Umbilical cord (tissue), 2 donors: Measurements from ENCODE around the gene OR2B6. TPM values are rescaled to one million over a fixed set of nuclear protein-coding genes. Genes with fewer than 3 reads are reported as not detected.
"Not testable (repeated sequence)": the region's sequence is repeated elsewhere in the genome, so short reads cannot be mapped to it uniquely, and the experiment has no call there.

ENCODE experiments used
- DNase-seq: peaks from one replicate; pipeline ENCODE4 v3.0.0-alpha.2; 2015; ENCODE audit warnings: low spot score
- total RNA-seq: library from RNA; depleted of rRNA; stranded (reverse); fragments of >200 nt; gene quantifications from one replicate; pipeline ENCODE4 v1.2.3, GENCODE V29; 2014; ENCODE audit warnings: low replicate concordance; ENCODE audit not compliant: insufficient read depth

The OR2B6 gene
- total RNA-seq = not detected

DNA sequence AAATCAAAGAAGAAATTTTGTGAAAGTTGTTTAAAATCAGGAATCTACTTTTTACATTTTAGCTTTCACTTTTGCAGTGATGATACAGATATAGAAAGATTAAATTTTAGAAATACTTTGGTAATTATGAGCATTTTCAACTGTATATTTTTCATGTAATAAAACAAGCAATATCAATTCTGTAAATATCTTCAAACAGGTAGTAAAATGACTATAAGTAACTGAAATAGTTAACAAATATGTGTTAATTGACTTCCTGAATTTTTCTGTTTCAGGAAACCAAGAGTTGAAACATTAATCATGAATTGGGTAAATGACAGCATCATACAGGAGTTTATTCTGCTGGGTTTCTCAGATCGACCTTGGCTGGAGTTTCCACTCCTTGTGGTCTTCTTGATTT, at the start of gene OR2B6:
OR2B6 (plus strand) TSS at position 301 of the 400 bp plus-strand sequence; CDS start at position 301, 0 bp downstream.
- DNase-seq = no peak

DNA sequence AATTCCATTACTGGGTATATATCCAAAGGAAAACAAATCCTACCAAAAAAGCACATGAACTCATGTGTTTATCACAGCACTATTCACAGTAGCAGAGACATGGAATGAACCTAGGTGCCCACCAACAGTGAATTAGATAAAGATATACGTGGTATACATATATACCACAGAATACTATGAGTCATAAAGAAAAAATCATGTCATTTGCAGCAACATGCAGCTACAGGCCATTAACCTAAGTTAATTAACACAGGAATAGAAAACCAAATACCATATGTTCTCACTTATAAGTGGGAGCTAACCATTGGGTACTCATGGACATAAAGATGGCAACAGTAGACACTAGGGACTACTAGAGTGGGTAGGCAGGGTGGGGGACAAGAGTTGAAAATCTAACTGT, 49.0 kb upstream of the OR2B6 start:
- no peak for DNase-seq

DNA sequence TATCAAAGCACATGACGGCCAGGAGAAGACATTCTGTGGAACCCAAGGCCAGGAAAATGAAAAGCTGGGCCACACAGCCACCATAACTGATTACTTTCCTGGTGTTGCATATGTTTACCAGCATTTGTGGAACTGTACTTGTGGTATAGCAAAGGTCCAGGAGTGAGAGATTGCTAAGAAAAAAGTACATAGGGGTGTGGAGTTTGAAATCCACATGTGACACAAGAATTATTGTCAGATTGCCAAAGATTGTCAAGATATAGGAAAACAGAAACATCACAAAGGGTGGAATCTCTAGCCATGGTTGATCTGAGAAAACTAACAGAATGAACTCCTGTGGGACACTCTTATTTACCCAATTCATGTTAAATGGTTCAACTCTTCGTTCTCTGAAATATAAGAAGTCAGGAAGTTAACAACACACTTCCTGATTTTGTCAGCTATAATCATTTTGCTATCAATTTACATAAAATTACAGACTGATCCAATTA, 45.0 kb upstream of the OR2B6 start, which contains the start of gene OR2B2:
OR2B2 (minus strand) TSS at position 441 of the 491 bp plus-strand sequence; CDS start at position 364, 77 bp downstream.
- DNase-seq = no peak

DNA sequence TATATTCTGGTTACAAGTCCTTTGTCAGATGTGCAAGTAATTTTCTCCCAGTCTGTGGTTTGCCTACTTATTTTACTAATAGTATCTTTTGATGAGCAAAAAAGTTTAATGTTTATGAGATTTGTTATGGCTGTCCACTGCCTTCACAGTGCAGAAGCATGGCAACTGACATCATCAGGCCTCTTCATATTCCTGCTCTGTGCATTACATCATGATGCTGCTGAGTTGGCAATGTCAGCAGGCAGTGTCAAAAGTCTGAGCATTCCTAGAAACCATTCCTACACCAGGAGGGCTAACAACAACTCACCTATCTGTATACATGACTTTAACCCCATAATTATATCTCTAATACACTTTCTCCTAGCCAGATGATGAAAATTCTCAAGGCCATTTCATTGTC, 34.1 kb upstream of the OR2B6 start:
- DNase-seq = no peak

DNA sequence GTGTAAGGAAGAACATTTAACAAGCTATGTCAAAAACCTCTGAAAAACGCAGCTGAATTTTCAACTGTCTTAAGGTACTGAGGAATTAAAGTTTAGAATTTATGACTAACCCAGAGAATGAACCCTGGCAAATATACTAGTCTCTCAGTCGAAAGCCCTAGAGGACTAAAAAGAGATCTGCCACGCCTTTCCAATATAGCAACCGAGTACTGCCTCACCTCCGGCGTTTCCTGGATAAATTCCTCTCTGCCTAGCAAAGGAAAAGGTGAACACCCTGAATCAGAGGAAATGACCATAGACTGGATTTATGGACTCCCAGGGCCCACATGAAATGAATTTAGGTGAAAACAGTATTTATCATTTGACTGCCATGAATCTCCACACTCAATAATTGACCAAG, 32.9 kb upstream of the OR2B6 start:
- no peak for DNase-seq

DNA sequence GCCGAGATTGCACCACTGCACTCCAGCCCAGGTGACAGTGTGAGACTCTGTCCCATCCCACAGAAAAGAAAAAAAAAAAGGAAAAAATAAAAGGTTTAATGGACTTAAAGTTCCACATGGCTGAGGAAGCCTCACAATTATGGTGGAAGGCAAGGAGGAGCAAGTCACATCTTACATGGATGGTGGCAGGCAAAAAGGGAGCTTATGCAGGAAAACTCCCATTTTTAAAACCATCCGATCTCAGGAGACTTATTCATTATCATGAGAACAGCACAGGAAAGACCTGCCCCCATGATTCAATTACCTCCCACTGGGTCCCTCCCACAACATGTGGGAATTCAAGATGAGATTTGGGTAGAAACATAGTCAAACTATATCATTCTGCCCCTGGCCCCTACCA, 29.0 kb upstream of the OR2B6 start:
- not testable (repeated sequence) for DNase-seq

DNA sequence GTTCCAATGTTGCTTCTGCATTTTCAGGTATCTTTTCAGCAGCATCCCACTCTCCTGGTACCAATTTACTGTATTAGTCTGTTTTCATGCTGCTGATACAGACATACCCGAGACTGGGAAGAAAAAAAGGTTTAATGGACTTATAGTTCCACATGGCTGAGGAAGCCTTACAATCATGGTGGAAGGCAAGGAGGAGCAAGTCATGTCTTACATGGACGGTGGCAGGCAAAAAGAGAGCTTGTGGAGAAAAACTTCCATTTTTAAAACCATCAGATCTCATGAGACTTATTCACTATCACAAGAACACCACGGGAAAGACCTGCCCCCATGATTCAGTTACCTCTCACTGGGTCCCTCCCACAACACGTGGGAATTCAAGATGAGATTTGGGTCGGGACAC, 27.1 kb upstream of the OR2B6 start:
- DNase-seq = not testable (repeated sequence)

DNA sequence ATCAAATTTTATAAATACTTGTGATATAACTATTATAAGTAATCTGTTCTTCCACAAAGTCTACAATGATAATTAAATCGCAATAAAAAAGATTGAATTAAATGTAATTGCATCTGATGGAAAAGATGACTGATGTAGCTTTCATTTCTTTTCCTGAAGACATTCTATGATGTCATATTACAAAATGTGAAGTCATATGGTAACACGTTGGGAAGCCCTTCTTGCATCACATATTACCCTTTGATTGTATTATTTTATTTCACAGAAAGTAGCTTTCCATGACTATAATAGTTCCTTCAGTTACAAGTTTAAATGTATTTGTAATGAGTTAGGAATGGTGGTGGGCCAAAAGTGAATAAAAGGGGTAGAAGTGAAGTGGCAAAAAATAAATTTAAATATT, 25.8 kb upstream of the OR2B6 start:
- DNase-seq = no peak

DNA sequence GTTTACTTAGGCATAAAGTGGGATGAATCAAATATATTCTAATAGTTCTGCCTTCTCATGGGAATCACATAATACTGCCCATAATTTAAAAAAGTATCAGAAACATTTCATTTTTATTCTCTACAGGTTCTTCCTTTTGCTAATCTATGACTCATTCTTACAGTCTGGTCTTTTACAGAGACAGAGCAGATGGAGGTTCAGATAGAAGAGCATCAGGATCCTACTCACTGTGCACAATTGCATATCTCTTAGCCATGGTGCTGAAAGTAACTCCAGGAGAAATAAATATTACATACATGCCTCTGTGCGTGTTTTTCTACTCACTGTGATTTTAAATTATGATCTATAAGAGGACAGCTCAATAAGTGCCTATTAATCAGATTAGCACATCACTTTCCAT, 16.3 kb upstream of the OR2B6 start:
- DNase-seq = no peak

DNA sequence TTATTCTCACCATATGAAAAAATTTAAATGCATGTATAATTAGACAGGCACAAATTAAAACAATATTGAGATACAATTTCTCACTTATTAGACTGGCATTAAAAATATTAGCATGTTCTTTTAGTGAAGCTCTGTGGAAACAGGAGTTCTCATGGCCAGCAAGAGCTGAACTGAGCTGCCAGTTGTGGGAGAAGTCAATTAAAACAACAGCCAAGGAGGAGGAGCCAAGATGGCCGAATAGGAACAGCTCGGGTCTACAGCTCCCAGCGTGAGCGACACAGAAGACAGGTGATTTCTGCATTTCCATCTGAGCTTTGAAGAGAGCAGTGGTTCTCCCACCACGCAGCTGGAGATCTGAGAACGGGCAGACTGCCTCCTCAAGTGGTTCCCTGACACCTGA, 14.0 kb upstream of the OR2B6 start:
- not testable (repeated sequence) for DNase-seq

DNA sequence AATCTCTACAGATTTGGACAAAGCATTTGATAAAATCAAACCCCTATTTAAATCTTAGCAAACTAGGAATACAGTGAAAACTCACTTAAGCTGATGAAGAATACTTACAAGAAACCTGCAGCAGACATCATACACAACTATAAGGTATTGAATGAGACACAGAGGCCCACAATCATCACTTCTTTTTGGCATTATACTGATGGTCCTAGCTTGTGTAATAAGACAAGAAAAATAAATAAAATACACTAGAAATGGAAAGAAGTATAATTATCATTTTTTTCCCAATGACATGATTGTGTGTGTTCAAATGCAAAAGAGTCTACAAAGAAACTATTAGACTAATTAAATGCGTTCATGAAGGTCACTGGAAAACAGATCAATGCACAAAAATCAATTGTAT, 8.8 kb upstream of the OR2B6 start:
- DNase-seq = no peak

DNA sequence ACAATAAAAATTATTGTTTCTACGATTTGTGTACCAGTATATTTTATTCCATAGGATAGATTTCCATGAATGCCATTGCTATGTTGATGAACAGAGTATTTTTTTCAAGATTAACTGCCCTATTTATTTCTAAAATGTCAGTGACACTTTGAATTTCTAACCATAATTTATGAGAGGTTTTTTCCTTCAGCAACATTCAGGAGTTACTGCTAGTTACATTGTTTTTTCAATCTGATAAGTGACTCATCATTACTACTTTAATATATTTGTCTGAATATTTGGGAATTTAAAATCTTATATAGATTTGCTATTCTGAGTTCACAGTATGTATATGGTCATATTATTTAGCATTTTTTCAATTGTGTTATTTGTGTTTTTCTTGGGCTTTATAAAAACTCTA, 6.0 kb upstream of the OR2B6 start:
- DNase-seq = no peak

DNA sequence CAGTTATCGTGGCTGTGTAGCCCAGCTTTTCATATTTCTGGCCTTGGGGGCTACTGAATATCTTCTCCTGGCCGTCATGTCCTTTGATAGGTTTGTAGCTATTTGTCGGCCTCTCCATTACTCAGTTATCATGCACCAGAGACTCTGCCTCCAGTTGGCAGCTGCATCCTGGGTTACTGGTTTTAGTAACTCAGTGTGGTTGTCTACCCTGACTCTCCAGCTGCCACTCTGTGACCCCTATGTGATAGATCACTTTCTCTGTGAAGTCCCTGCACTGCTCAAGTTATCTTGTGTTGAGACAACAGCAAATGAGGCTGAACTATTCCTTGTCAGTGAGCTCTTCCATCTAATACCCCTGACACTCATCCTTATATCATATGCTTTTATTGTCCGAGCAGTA, 475 bp downstream of the OR2B6 start:
- no peak for DNase-seq

DNA sequence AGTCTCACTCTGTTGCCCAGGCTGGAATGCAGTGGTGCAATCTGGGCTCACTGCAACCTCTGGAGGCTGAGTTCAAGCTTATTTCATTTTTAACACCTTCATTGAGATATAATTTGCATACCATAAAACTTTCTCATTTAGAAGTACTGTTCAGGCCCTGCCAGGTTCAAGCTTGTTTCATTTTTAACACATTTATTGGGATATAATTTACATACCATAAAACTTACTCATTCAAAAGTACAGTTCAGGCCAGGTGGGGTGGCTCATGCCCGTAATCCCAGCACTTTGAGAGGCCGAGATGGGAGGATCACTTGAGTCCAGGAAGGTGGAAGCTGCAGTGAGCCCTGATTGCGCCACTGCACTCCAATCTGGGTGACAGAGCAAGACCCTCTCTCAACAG, 5.5 kb downstream of the OR2B6 start:
- no peak for DNase-seq

DNA sequence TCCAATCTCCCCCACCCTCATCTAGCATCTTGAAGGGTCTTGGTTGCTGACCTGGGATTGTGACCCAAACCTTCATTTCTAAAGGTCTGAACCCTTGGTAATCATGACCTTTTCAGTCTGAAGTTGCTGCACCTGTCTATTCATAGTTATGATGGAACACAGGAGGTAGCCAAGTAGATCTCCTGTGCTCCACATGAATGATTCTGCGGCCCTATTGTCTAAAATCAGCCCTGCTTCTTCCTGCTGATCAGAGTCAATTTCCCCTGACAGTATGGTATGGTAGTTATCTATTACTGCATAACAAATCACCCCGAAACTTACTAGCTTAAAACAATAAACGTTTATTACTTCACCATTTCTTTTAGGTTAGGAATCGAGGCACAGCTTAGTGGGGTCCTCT, 9.0 kb downstream of the OR2B6 start:
- DNase-seq = no peak

DNA sequence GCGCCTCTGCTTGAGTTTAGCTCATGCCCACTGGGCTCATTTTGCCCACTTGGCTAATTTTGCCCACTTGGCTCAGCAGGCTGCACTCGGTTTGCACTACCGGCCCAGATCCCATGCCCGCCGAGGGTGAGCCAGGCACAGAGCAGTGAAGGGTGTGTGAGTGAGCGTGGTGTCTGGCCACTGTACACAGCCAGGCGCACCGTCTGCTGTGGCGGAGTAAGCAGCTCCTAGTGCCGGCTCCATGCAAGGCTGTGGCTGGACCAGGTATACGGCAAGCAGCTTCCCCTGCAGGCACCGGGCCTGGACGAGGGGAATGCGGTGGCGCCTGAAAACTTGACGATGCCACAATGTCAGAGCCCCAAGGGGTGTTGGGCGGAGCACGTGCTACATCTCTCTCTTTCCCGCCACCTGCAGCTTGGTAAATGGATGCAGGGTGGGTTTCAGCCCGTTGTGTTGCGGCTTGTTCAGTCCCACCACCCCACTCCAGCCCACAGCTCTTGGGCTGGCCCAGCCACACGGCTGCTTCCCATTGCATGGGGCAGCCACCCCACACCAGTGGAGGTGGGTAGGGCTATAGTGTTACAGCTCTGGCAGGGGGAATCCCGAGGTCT, 9.9 kb downstream of the OR2B6 start:
- DNase-seq = no peak

DNA sequence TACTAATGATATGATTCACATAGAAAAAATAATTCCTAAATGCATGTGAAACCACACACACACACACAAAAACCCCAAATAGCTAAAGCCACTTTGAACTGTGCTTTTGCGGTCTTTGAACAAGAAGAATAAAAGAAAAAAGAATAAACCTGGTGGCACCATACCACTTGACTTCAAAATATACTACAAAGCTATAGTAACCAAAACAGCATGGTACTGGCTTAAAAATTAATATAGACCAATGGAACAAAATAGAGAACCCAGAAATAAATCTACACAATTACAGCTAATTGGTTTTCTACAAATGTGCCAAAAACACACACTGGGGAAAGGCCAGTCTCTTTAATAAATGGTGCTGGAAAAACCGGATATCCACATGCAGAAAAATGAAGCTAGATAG, 13.4 kb downstream of the OR2B6 start:
- DNase-seq = no peak

DNA sequence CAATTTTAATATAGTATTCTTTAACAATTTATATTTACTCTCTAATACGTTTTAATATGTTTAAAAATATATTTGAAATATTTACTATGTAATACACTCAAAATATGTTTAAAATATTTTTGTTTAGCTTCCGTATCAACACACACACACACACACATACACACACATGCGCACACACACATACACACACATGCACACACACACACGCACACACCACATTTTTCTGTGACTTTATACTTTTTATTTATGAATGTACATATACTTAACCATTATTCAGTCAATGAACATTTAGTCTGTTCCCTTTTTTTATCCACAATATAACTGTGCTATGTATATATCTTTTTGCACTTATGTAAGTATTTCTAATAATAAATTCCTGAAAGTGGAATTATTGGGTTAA, 15.7 kb downstream of the OR2B6 start:
- no peak for DNase-seq

DNA sequence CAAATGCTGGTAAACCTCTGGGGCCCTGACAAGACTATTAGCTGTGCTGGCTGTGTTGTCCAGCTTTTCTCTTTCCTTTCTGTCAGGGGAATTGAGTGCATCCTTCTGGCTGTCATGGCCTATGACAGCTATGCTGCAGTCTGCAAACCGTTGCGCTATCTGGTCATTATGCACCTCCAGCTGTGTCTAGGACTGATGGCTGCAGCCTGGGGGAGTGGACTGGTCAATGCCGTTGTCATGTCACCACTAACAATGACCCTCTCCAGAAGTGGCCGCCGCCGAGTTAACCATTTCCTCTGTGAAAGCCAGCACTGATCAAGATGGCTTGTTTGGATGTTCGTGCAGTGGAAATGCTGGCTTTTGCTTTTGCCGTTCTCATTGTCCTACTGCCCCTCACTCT, 20.3 kb downstream of the OR2B6 start:
- DNase-seq = no peak

DNA sequence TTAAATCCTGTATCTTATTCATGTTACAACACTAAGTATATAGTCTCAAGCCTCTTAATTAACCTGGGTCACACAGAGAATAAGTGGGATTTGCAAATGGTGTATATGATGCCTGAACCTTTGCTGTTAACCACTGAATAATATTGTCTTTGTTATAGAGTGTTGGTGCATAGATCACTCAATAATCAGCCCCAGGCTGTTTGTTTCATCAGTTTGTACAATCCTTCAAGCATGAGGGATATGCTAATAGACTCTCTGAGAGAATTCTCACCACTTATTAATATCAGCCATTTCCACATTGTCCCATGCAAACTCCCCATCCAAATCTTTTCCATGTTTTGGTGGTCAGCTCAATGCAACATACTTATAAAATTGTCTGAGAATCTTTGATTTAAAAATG, 21.7 kb downstream of the OR2B6 start:
- DNase-seq = no peak

DNA sequence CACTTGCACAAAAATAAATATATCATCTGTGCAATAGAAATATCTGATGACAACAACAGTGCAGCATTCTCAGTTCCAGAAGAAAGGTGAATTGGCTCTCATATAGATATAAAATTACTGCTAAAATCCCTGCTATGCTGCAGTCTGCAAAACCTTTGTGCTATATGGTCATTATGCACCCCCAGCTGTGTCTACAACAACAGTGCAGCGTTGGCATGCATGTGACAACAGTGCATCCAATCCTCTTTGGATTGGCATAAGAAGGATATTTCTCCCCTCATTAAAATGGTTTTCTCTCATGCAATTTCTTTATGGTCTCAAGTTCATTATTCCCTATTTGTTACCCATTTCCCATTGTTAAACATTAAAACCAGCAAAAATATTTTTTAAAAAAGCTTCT, 23.1 kb downstream of the OR2B6 start:
- DNase-seq = no peak

DNA sequence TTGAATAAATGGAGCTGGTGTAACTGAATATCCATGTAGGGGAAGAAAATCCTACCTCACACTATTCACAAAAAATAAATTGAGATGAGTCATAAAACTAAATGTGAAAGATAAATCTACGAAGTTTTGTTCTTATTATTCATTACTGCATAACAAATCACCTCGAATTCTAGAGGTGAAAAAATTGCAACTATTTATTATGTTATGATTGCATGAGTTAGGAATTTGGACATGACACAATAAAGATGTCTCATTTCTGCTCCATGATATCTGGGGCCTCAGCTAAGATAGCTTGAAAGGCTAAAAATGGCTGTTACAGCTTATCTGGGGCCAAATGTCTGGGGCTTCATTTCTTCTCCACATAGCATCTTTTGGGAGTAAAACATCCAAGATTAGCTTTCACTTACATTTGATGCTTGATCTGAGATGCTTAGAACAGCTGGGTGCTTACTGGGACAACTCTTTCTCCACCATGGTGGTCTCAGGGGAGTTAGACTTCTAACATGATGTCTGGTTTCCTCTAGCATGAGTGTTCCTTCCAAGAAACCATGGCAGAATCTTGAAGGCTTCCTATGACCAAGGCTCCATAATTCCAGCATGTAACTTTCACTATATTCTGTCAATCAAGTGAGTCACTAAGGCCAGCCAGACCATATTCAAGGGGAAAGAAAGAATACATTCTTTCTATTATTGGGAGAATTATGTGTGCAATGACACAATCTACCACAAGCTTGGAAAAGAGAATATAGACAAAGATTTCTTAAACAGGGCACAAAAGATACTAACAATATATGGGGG, 30.1 kb downstream of the OR2B6 start:
- DNase-seq = no peak

DNA sequence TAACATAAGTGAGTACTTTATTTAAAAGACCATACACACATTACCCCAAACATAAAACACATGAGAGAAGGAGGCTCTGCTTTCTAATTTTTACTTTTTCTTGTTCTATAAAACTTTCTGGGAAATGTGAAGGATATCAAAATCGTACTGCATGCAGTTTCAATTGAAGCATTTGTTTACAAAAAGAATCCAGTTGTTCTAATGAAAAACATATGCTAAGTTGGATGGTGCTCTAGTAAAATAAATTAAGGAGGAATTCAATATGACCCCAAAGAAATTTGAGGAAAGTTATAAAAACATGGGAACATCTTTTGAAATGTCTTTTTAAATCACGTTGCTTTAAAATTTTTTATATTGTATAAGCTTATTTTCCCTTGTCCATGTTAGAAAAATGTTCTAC, 37.6 kb downstream of the OR2B6 start:
- DNase-seq = no peak
